Stomach smooth muscle (tissue), 2 donors: ENCODE measurements around the gene ZMIZ1.

Experiments used
- H3K27ac ChIP-seq: one replicate; pipeline ENCODE4 v1.7.0; 2013; ENCODE audit warnings: mild to moderate bottlenecking, low read length, inconsistent platforms
- H3K27me3 ChIP-seq, 2 donors: one replicate each; pipeline ENCODE4 v1.7.0; 2013; ENCODE audit warnings: low read length in 2 of 2; ENCODE audit not compliant: insufficient read depth in 2 of 2, control insufficient read depth in 1 of 2
- H3K36me3 ChIP-seq, 2 donors: one replicate each; pipeline ENCODE4 v1.7.0; 2013; ENCODE audit warnings: low read length in 2 of 2; ENCODE audit not compliant: control insufficient read depth in 2 of 2, insufficient read depth in 2 of 2
- H3K4me1 ChIP-seq: one replicate; pipeline ENCODE4 v1.7.0; 2013; ENCODE audit warnings: low read length; ENCODE audit not compliant: control insufficient read depth, insufficient read depth
- H3K4me3 ChIP-seq, 2 donors: one replicate each; pipeline ENCODE4 v1.7.0; 2013; ENCODE audit warnings: low read length in 2 of 2
- H3K9ac ChIP-seq, 2 donors: one replicate each; pipeline ENCODE4 v1.7.0; 2013; ENCODE audit warnings: low read length in 2 of 2, mild to moderate bottlenecking in 1 of 2
- H3K9me3 ChIP-seq, 2 donors: one replicate each; pipeline ENCODE4 v1.7.0; 2013; ENCODE audit warnings: low read length in 2 of 2; ENCODE audit not compliant: control insufficient read depth in 2 of 2
- donor health status: healthy.
- donor health status: Pancreatic carcinoma.

The ZMIZ1 gene

GRCh38 chr10:79137826-79138225 lies 69.1 kb downstream of the ZMIZ1 start:
- peaks cover 82% of the 10 kb centered on the region for H3K4me1 ChIP-seq
- no peaks in the 10 kb centered on the region for H3K9me3 ChIP-seq
- peak overlapping the region in 1 of 2 donors; percentile 22 for H3K4me3 ChIP-seq
- no peaks in the 10 kb centered on the region for H3K27me3 ChIP-seq
- H3K9ac ChIP-seq, result peak overlapping the region in 1 of 2 donors; percentile 36
- peak overlapping the region; percentile 83 for H3K27ac ChIP-seq
- peaks cover 12 to 23% of the 10 kb centered on the region in 2 donors for H3K36me3 ChIP-seq

- H3K4me1 ChIP-seq, result peaks cover 77% of the 10 kb centered on the region
- H3K27ac ChIP-seq, result peak overlapping the region; percentile 83
- H3K9me3 ChIP-seq, result no peaks in the 10 kb centered on the region
- H3K36me3 ChIP-seq, result peaks cover 13 to 23% of the 10 kb centered on the region in 2 donors
- no peaks in the 10 kb centered on the region for H3K27me3 ChIP-seq
- H3K9ac ChIP-seq, result peak overlapping the region; percentile 43 to 71
- peak overlapping the region in 1 of 2 donors; percentile 32 for H3K4me3 ChIP-seq
Measured at GRCh38 chr10:79138449-79139123, 69.8 kb downstream of the ZMIZ1 start.

GRCh38 chr10:79139124-79139835 lies 70.5 kb downstream of the ZMIZ1 start:
- peak overlapping the region; percentile 43 to 71 for H3K9ac ChIP-seq
- H3K4me1 ChIP-seq, result peaks cover 77% of the 10 kb centered on the region
- H3K27ac ChIP-seq, result peak overlapping the region; percentile 83

GRCh38 chr10:79140085-79140793 lies 71.5 kb downstream of the ZMIZ1 start:
- Histone ChIP-seq H3K4me3 (no peak overlapping the region), H3K36me3 (peaks cover 17 to 26% of the 10 kb centered on the region in 2 donors), H3K27ac (no peak overlapping the region), H3K27me3 (no peaks in the 10 kb centered on the region), H3K4me1 (peaks cover 77% of the 10 kb centered on the region), H3K9ac (no peak overlapping the region), H3K9me3 (no peaks in the 10 kb centered on the region)

More at GRCh38 chr10:79139124-79139835, 70.5 kb downstream of the ZMIZ1 start:
- H3K9me3 ChIP-seq, result no peaks in the 10 kb centered on the region
- H3K36me3 ChIP-seq, result peaks cover 16 to 26% of the 10 kb centered on the region in 2 donors
- no peaks in the 10 kb centered on the region for H3K27me3 ChIP-seq
- H3K4me3 ChIP-seq, result no peak overlapping the region

GRCh38 chr10:79140855-79141254 lies 72.1 kb downstream of the ZMIZ1 start:
- H3K27me3 ChIP-seq, result no peaks in the 10 kb centered on the region
- no peak overlapping the region for H3K9ac ChIP-seq
- H3K9me3 ChIP-seq, result no peaks in the 10 kb centered on the region
- peaks cover 77% of the 10 kb centered on the region for H3K4me1 ChIP-seq
- peaks cover 17 to 26% of the 10 kb centered on the region in 2 donors for H3K36me3 ChIP-seq
- no peak overlapping the region for H3K4me3 ChIP-seq
- no peak overlapping the region for H3K27ac ChIP-seq

GRCh38 chr10:79142064-79142491 lies 73.3 kb downstream of the ZMIZ1 start:
- H3K36me3 ChIP-seq, result peaks cover 17 to 26% of the 10 kb centered on the region in 2 donors
- no peaks in the 10 kb centered on the region for H3K9me3 ChIP-seq
- H3K27me3 ChIP-seq, result no peaks in the 10 kb centered on the region
- peak overlapping the region; percentile 37 for H3K27ac ChIP-seq
- H3K4me1 ChIP-seq, result peaks cover 82% of the 10 kb centered on the region
- peak overlapping the region in 1 of 2 donors; percentile 29 for H3K9ac ChIP-seq
- H3K4me3 ChIP-seq, result no peak overlapping the region

GRCh38 chr10:79142522-79143309 lies 74.0 kb downstream of the ZMIZ1 start:
- Histone ChIP-seq H3K9ac (no peak overlapping the region), H3K36me3 (peaks cover 17 to 26% of the 10 kb centered on the region in 2 donors), H3K4me3 (no peak overlapping the region), H3K27me3 (no peaks in the 10 kb centered on the region), H3K4me1 (peaks cover 82% of the 10 kb centered on the region), H3K27ac (no peak overlapping the region), H3K9me3 (no peaks in the 10 kb centered on the region)

GRCh38 chr10:79143879-79144278 lies 75.1 kb downstream of the ZMIZ1 start:
- Histone ChIP-seq H3K4me3 (no peak overlapping the region), H3K36me3 (peaks cover 17 to 26% of the 10 kb centered on the region in 2 donors), H3K27ac (no peak overlapping the region), H3K4me1 (peaks cover 82% of the 10 kb centered on the region), H3K27me3 (no peaks in the 10 kb centered on the region), H3K9me3 (no peaks in the 10 kb centered on the region), H3K9ac (no peak overlapping the region)

GRCh38 chr10:79144351-79145173 lies 75.8 kb downstream of the ZMIZ1 start:
- no peak overlapping the region for H3K9ac ChIP-seq
- peaks cover 82% of the 10 kb centered on the region for H3K4me1 ChIP-seq
- H3K9me3 ChIP-seq, result no peaks in the 10 kb centered on the region
- H3K27me3 ChIP-seq, result no peaks in the 10 kb centered on the region
- H3K4me3 ChIP-seq, result no peak overlapping the region
- no peak overlapping the region for H3K27ac ChIP-seq
- peaks cover 17 to 26% of the 10 kb centered on the region in 2 donors for H3K36me3 ChIP-seq
